GM19239 (cell line): ENCODE results near the gene KDM2A.
"Not testable (repeated sequence)": the region's sequence is repeated elsewhere in the genome, so short reads cannot be mapped to it uniquely, and the experiment has no call there.

Experiments used
- DNase-seq: peaks from one replicate; pipeline ENCODE4 v3.0.0; 2011; ENCODE audit warnings: low spot score; ENCODE audit not compliant: insufficient read length
- FAIRE-seq: peaks from 2 replicates; lab custom pipeline; 2011; peaks lifted over from hg19 to GRCh38; lab: Jason Lieb, UNC

Gene KDM2A

DNA sequence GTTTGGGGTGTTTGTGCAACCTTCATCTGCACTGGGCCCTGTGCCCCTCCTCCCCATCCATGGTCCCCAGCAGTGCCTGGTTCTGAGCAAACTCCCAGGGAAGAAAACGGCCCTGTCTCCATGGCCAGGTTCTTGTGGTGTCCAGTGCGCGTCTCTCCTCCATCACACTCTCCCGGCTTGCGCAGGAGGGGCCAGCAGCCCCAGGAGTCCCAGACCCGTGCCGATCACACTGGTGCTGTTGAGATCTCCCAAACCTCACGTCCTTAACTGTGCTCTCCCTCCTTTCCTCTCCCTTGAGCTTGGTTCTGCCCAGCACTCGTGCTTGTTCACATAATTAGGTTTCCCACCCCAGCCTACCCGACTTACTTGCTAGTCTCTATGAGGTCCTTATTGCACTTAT, 136.3 kb downstream of the KDM2A start:
- DNase-seq = no peak
- no peak for FAIRE-seq

DNA sequence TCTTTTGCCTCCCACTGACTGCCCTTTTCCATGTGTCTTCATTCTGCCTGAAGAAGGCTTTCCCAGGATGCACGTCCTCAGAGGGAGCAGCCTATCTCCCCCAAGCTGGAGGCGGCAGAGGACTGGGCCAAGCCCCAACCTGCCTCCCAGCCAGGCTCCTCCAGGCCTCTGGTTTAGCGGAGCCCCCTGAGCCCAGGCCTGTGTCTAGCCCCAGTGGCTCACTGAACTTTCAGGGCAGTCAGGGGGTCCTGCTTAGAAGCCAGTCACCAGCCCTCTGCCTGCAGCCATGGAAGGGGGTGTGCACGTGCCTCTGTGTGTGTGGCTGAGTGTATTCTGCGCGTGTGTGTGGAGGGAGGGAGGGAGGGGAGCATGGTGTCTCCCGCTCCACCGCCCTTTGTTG, 136.8 kb downstream of the KDM2A start:
- FAIRE-seq (no peak), DNase-seq (no peak)

DNA sequence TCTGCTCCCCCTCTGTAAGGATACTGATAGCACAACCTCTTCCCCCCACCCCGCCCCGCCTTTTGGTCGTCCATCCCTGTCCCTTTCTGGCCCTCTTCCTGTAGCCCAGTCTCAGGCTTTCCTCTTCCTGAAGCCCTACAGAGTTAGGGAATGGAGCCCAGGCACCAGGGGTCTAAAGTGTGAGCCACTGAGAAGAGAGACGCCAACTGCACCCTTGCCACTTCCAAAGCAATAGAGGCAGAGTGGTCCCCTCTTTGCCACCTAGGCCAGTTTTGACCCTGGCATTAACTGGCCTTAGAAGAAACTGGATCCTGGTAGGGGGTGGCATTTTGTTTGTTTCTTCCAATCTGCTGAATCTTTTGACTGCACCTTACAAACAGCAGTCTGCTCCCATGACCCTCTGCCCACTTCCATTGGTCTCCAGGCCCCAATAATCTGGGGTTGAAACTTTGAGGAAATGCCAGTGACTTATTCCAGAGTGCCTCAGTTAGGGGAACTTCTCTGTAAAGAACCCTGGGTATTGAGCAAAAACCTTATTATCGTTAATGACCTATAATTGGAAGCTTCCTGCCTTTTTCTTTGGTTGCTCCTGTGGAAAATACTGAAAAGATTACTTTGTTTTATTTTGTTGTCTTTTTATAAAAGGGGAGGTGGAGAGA, 137.5 kb downstream of the KDM2A start:
- no peak for DNase-seq
- FAIRE-seq = no peak

- no peak for FAIRE-seq
- DNase-seq = no peak
Observed at GRCh38 chr11:67260406-67260805, 141.3 kb downstream of the KDM2A start.

DNA sequence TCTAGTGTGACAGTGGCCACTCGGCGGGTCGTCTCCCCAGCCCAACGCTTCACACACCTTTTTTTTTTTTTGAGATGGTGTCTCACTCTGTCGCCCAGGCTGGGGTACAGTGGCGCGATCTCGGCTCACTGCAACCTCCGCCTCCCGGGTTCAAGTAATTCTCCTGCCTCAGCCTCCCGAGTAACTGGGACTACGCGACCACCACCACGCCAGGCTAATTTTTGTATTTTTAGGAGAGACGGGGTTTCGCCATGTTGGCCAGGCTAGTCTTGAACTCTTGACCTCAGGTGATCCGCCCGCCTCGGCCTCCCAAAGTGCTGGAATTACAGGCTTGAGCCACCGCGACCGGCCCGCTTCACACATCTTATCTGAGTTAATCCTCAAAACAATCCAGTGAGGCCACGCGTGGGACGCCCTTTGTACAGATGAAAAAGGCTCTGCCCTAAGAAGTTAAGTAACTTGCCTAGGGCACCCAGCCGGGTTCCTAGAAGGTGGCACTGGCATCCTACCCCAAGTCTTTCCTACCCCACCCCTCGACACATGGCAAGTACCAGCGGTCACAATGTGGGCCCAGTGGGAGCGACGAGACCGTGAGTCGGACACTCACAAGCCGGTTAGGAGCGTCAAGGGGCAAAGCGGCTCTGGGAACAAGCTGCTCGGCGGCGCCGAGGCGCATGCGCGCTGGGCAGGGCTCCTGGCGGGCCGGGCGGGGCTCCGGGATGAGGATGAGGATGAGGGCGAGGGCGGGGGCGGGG, 142.0 kb downstream of the KDM2A start:
- DNase-seq, FAIRE-seq: not testable (repeated sequence)

GRCh38 chr11:67261640-67261945, 142.5 kb downstream of the KDM2A start:
- DNase-seq = no peak
- FAIRE-seq = no peak

- no peak for DNase-seq
Observed at GRCh38 chr11:67261946-67262681, 143.1 kb downstream of the KDM2A start.

GRCh38 chr11:67262731-67263675, 143.9 kb downstream of the KDM2A start:
- FAIRE-seq (peak; percentile 97), DNase-seq (peak; percentile 95)

More at GRCh38 chr11:67261946-67262681, 143.1 kb downstream of the KDM2A start:
- no peak for FAIRE-seq

- FAIRE-seq = no peak
Observed at GRCh38 chr11:67264260-67264659, 145.2 kb downstream of the KDM2A start.

DNA sequence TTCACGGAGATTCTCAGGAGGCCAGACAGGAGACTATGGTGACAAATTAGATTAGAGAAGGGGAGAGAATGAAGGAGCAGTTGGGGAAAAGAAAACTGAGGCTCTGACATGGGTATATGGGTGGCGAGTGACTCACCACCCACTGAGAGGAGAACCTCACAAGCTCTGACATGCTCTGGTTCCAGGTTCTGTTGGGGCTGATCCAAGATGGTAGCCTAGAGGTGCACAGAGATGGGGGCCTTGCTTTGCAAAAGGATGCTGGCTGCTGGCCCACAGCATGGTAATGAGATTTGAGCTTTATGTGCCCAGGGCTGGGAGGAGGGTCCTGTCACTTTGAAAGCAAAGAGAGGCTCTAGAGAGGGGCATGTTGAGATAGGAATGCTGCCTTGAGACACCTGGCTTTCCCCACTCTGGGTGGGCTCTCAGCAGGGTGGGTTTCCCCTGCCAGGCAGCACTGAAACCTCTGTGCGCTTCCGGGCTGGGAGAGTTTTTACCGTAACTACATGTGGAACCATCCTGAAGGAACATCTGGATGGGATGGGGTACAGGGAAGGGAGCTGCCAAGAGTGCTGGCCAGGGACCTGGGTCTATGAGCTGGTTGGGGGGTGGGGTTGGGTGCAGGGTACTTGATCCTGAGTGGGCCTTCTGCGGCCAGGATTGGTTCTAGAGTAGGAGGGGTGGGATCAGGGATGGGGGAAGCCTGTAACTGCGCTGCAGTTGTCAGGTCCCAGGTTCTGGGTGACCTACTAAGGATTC, 146.0 kb downstream of the KDM2A start:
- FAIRE-seq (no peak), DNase-seq (no peak)

More at GRCh38 chr11:67264260-67264659, 145.2 kb downstream of the KDM2A start:
- DNase-seq = no peak

- FAIRE-seq (no peak), DNase-seq (peak; percentile 85)
Observed at GRCh38 chr11:67265633-67266448, 146.8 kb downstream of the KDM2A start.

DNA sequence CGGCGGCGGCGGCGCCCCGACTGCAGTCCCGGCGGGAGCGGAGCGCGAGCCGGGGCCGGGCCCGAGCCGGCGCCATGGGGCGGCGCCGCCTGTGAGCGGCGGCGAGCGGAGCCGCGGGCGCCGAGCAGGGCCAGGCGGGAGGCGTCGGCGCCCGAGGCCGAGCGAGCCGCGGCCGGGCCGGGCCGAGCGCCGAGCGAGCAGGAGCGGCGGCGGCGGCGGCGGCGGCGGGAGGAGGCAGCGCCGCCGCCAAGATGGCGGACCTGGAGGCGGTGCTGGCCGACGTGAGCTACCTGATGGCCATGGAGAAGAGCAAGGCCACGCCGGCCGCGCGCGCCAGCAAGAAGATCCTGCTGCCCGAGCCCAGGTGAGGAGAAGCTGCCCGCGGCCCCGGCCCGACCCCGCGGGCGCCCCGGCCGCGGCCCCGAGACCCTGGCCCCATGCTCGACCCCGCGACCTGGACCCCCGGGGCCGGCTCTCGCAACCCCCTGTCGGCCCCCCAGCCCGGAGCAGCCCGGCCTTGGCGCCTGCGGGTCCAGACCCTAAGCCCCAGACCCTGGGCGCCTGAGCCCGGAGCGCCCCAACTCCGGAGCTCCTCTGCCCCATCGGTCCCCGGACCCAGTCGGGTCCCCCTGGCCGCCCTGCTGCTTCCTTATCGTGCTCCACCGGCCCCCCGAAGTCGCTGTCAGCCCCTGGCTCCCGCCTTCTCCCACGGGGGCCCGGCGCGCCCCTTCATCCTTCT, 147.6 kb downstream of the KDM2A start, which contains the start of gene GRK2:
Gene GRK2 (plus strand): TSS at position 25 of the 739 bp plus-strand sequence. CDS start 227 bp downstream, at position 252.
- DNase-seq = no peak
- no peak for FAIRE-seq

DNA sequence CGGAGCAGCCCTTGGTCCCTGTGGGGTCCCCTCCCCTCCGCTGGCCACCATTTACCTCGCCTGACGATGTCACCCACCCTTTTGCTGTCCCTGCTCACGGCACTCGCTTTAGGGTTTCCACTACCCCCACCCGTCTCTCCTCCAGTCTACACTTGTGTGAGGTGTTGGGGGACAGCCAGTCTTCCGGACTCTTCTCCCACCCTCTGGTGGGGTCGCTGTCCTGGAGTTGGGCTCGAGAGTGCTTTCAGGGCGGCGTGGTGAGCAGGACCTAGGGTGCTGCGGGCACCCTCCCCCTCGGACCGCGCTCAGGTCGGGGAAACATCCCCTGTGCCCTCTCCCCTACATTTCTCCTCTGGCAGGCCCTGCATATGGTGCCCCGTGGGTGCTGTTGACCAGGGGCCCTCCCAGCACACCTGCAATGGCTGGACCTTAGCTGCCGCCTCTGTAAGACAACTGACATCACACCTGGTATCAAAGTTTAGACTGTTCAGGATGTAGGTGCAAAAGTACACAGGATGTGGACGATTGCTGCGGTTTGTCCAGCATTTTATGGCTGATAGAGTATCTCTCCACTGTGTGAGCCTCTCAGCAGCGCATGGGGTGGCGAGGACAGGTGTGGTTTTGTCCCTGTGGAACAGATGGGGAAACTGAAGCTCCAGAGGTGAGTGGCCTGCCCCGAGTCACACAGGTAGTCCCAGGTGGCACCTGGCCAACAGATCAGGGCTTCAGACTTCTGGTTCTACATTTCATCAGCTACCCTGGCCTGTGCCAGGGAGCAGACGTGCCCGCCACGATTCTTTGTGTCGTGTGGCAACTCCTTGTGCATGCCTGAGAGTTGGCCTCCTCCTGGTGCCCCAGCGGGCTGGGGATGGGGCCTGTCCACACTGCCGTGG, 148.4 kb downstream of the KDM2A start:
- DNase-seq = no peak
- peak; percentile 74 for FAIRE-seq

DNA sequence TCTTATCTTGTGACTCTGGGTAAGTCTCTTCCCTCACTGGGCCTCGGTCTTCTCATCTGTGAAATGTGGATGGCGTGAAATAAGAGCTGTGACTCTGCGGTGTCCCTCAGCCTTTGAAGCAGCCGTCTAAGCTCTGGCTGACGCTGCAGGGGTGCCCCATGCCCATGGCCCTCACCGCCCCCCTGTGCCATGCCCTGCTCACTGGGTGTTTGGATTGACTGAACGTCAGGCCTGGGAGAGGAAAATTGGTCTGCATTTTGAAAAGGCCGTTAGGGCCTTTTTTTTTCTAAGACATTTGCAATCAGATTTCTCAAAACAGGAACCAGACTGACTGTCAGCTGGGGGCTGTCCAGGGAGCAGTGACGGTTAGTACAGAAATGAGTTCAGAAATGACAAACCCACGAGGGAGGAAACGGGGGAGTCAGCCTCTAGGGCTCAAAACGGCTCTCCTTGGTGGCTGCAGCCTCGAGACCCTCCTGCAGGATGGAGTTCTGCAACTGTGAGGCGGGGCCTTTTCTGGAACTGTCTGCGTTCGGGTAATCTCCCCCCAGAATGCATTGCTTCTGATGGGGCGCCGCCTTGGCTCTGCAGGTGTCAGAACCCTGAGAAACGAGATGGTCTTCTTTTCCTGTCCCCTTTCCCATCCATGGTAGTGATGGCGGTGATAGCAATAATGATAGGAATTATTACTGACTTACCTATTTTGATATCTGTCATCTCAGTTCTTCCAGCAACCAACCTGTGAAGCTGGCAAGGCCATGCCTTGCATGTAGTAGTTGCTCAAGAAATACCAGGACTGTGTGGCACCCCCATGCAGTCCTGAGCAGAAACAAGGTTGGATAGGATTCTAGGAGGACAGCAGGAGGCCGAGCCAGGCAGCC, 149.3 kb downstream of the KDM2A start:
- DNase-seq (peak; percentile 75), FAIRE-seq (peak; percentile 95)

DNA sequence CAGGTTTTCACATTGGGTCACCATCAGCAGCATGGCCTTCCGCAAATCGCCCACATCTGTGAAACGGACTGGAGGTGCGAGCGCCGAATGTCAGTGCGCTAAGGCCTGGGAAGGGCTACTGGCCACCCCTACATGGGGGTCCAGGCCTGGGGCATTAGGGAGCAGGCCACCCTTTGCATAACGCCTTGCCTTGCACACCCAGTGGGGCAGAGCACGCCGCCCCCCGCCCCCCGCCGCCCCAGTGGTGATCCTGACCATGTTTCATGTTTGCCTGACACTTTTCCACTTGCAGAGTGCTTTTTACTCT, 149.9 kb downstream of the KDM2A start:
- no peak for FAIRE-seq
- no peak for DNase-seq
